ENCODE results near the gene KRTAP21-1.

Gene KRTAP21-1

GRCh38 chr21:30758306-30758705 is 3.1 kb upstream of the KRTAP21-1 start:
- no peak for TF ChIP-seq POLR2A (IDR thresholded peaks at IDR 0.05; ENCODE audit: extremely low read depth, insufficient read length)
- TF ChIP-seq MAX (IDR thresholded peaks at IDR 0.05; ENCODE audit: low read depth, low read length), result no peak
- TF ChIP-seq CTCF (IDR thresholded peaks at IDR 0.05; ENCODE audit: low read depth, low read length), result no peak
- TF ChIP-seq MYC (IDR thresholded peaks at IDR 0.05; ENCODE audit: low read depth, low read length), result no peak
- no peak overlapping the region for H3K4me3 ChIP-seq (ENCODE audit: low read depth, low read length)
- DNase-seq (ENCODE audit: low read depth), result no peak

GRCh38 chr21:30747159-30747558 is 8.1 kb downstream of the KRTAP21-1 start, which contains the start of gene KRTAP21-2:
TSS of gene KRTAP21-2 (minus strand) at chr21:30747259. CDS start at chr21:30747202, 57 bp downstream.
- no peak within 1 kb of the TSS for H3K4me3 ChIP-seq (ENCODE audit: low read depth, low read length)
- no peak for DNase-seq (ENCODE audit: low read depth)
- TF ChIP-seq MYC (IDR thresholded peaks at IDR 0.05; ENCODE audit: low read depth, low read length) (no peak), CTCF (IDR thresholded peaks at IDR 0.05; ENCODE audit: low read depth, low read length) (no peak), MAX (IDR thresholded peaks at IDR 0.05; ENCODE audit: low read depth, low read length) (no peak), POLR2A (IDR thresholded peaks at IDR 0.05; ENCODE audit: extremely low read depth, insufficient read length) (no peak)

- no peak for TF ChIP-seq POLR2A (IDR thresholded peaks at IDR 0.05; ENCODE audit: extremely low read depth, insufficient read length)
- no peak for TF ChIP-seq CTCF (IDR thresholded peaks at IDR 0.05; ENCODE audit: low read depth, low read length)
- TF ChIP-seq MYC (IDR thresholded peaks at IDR 0.05; ENCODE audit: low read depth, low read length), result no peak
- no peak for TF ChIP-seq MAX (IDR thresholded peaks at IDR 0.05; ENCODE audit: low read depth, low read length)
- no peak for DNase-seq (ENCODE audit: low read depth)
- no peak overlapping the region for H3K4me3 ChIP-seq (ENCODE audit: low read depth, low read length)
Measured at GRCh38 chr21:30740462-30740861, 14.8 kb downstream of the KRTAP21-1 start.

GRCh38 chr21:30733026-30733425 is 22.2 kb downstream of the KRTAP21-1 start:
- TF ChIP-seq MYC (IDR thresholded peaks at IDR 0.05; ENCODE audit: low read depth, low read length) (no peak), POLR2A (IDR thresholded peaks at IDR 0.05; ENCODE audit: extremely low read depth, insufficient read length) (no peak), MAX (IDR thresholded peaks at IDR 0.05; ENCODE audit: low read depth, low read length) (no peak), CTCF (IDR thresholded peaks at IDR 0.05; ENCODE audit: low read depth, low read length) (no peak)
- DNase-seq (ENCODE audit: low read depth), result no peak
- H3K4me3 ChIP-seq (ENCODE audit: low read depth, low read length), result no peak overlapping the region

GRCh38 chr21:30726726-30727125 is 28.5 kb downstream of the KRTAP21-1 start:
- TF ChIP-seq CTCF (IDR thresholded peaks at IDR 0.05; ENCODE audit: low read depth, low read length) (no peak), MAX (IDR thresholded peaks at IDR 0.05; ENCODE audit: low read depth, low read length) (no peak), POLR2A (IDR thresholded peaks at IDR 0.05; ENCODE audit: extremely low read depth, insufficient read length) (no peak), MYC (IDR thresholded peaks at IDR 0.05; ENCODE audit: low read depth, low read length) (no peak)
- no peak for DNase-seq (ENCODE audit: low read depth)
- H3K4me3 ChIP-seq (ENCODE audit: low read depth, low read length), result no peak overlapping the region

Measured in NB4 (cell line).